Left renal pelvis (tissue), 4 donors: Measurements from ENCODE around the gene COL9A3. TPM values are rescaled to one million over a fixed set of nuclear protein-coding genes. Genes with fewer than 3 reads are reported as not detected.

Experiments
- DNase-seq, 4 donors: peaks; one replicate each; pipeline ENCODE4 v3.0.0-alpha.2; 2013; ENCODE audit warnings: low read depth in 4 of 4, low spot score in 3 of 4
- polyA plus RNA-seq, 4 donors: library from polyadenylated mRNA; unstranded; fragments of 120-200 nt; gene quantifications; one replicate each; pipeline ENCODE4 v1.2.1, GENCODE V29; 2013; ENCODE audit not compliant: insufficient read length in 4 of 4

Gene COL9A3
- polyA plus RNA-seq, 4 donors = 17.5 to 51.8 (median 23.4) TPM

DNA sequence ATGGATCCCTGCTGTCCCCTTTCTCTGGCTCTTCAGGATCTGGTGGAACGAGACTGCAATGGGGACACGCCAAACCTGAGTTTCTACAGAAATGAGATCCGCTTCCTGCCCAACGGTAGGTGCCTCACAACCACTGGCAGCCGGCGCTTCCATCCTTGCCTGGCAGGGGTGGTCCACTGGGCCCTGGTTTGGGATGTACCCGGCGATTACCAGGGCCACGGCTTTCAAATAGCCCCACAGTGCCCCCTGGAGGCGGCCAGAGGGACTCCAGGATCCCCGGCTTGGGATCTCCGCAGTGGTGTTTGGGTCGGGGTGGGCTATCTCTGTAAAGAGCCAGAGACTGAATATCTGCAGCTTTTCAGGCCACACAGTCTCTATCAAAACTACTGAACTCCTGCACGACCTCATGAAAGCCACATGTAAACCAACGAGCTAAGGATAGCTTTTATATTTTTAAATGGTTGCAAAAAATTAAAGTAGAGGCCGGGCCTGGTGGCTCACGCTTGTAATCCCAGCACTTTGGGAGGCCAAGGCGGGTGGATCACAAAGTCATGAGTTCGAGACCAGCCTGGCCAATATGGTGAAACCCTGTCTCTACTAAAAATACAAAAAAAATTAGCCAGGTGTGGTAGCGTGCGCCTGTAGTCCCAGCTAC, 8.5 kb upstream of the COL9A3 start:
- DNase-seq = no peak

GRCh38 chr20:62809530-62810428, 7.1 kb upstream of the COL9A3 start:
- DNase-seq = no peak

- DNase-seq = no peak
Observed at GRCh38 chr20:62811320-62811719, 5.5 kb upstream of the COL9A3 start.

GRCh38 chr20:62811720-62812119, 5.1 kb upstream of the COL9A3 start:
- no peak for DNase-seq

DNA sequence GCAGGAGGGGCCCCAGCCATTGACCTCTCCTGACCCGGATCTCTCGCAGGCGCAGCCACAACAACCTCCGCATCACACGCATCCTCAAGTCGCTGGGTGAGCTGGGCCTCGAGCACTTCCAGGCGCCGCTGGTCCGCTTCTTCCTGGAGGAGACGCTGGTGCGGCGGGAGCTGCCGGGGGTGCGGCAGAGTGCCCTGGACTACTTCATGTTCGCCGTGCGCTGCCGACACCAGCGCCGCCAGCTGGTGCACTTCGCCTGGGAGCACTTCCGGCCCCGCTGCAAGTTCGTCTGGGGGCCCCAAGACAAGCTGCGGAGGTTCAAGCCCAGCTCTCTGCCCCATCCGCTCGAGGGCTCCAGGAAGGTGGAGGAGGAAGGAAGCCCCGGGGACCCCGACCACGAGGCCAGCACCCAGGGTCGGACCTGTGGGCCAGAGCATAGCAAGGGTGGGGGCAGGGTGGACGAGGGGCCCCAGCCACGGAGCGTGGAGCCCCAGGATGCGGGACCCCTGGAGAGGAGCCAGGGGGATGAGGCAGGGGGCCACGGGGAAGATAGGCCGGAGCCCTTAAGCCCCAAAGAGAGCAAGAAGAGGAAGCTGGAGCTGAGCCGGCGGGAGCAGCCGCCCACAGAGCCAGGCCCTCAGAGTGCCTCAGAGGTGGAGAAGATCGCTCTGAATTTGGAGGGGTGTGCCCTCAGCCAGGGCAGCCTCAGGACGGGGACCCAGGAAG, 4.5 kb upstream of the COL9A3 start:
- DNase-seq = no peak

DNA sequence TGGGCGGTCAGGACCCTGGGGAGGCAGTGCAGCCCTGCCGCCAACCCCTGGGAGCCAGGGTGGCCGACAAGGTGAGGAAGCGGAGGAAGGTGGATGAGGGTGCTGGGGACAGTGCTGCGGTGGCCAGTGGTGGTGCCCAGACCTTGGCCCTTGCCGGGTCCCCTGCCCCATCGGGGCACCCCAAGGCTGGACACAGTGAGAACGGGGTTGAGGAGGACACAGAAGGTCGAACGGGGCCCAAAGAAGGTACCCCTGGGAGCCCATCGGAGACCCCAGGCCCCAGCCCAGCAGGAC, 4.0 kb upstream of the COL9A3 start:
- no peak for DNase-seq

DNA sequence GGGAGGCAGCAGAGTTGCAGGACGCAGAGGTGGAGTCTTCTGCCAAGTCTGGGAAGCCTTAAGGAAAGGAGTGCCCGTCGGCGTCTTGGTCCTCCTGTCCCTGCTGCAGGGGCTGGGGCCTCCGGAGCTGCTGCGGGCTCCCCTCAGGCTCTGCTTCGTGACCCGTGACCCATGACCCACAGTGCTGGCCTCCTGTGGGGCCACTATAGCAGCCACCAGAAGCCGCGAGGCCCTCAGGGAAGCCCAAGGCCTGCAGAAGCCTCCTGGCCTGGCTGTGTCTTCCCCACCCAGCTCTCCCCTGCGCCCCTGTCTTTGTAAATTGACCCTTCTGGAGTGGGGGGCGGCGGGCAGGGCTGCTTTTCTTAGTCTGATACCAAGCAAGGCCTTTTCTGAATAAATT, 3.3 kb upstream of the COL9A3 start:
- no peak for DNase-seq

DNA sequence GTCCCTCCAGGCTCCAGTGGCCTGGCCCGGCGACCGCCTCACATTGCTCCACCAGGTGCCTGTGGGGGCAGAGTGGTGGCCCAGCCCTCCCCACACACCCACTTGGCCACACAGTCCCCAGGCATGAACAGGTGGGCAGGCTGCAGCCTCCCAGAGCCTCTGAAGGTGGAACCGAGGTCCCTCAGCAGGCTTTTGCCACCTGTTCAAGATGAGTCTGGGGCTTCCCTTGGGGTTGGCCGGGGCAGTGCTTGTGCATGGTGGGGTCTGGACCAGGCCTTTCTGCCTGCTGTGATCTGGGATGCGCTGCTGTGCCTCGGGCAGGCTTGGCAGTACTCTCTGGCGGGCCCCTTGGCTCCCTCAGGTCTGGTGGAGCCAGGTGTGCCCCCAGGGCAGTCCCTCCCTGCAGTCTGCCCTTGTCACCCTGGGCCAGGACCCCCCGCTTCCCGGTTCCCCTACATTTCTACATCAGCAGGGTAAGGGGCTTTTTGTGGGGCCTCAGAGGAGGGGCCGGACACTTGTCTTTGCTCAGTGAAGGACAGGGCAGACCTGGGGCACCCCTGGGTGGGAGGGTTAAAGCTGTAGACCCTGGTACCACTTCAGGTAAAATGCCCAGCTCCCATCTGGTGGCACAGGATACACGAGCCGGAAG, 2.7 kb upstream of the COL9A3 start:
- DNase-seq = no peak

GRCh38 chr20:62814709-62815065, 2.2 kb upstream of the COL9A3 start:
- no peak for DNase-seq

DNA sequence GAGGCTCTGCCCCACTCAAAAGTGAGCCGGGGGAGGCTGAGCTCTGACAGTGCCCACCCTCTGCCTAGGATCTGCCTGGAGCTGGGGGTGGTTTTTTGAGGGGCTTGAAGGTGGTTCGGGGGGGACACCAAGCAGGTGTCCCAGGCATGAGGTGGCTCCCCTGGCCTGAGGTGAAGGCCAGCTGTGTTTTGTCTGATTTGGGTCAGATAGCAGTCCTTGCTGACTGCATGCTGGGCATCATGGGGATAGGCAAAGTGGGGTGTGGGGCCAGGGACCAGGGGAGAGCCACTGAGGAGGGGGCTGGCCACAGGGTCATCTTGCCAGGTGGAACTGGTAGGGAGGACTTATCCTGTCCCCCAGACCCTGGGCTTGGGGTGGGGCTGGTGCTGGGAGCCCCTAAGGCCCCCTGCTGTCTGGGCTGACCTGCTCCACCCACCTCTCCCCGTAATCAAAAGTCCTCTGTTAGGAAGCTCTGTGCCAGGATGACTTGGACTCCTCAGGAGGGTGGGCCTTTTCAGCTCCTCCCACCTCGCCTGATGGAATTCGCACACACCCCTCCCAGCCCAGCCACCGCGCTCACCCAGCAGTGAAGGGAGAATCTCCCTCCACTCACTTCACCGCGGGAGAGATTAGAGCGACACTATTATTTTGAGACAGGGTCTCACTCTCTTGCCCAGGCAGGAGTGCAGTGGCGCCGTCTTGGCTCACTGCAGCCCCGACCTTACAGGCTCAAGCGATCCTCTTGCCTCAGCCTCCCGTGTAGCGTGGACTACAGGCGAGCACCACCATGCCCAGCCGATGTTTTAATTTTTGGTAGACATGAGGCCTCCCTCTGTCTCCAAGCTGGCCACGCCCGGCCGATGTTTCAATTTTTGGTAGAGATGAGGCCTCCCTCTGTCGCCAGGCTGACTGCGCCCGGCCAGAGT, 1.5 kb upstream of the COL9A3 start:
- no peak for DNase-seq

- DNase-seq = no peak
Observed at GRCh38 chr20:62816031-62816883, 593 bp upstream of the COL9A3 start.

DNA sequence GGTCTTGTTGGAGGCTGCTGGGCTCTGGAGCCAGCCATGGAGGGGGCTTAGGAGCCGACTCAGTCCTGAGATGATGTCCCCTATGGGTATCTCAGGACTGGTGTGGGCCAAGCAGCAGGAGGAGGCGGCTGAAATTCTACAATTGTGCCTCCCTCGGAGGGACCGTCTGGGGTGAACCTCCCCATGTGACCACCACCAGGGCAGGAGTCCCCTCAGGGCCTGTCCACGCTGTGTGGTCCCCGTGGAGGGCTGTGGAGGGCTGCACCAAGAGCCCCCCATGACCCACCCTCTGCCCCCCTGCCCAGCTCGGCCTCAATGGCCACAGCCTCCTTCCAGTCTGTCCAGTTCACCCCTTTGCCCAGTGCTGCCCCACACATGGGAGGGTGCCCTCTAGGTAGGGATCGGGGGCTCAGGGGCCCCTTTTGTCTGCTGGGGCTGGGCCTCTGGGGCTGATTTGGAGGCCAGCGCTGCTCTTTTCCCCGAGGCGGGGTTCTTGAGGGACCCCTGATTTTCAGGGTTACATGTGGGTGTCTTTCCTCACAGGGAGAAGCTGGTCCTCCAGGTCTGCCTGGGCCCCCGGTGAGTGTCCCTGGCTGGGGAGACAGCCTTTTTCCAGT, 1.2 kb downstream of the COL9A3 start:
- DNase-seq = no peak

- peak in 1 of 4 donors; percentile 67 for DNase-seq
Observed at GRCh38 chr20:62818592-62819493, 2.0 kb downstream of the COL9A3 start.

- DNase-seq = no peak
Observed at GRCh38 chr20:62819494-62820174, 2.8 kb downstream of the COL9A3 start.

DNA sequence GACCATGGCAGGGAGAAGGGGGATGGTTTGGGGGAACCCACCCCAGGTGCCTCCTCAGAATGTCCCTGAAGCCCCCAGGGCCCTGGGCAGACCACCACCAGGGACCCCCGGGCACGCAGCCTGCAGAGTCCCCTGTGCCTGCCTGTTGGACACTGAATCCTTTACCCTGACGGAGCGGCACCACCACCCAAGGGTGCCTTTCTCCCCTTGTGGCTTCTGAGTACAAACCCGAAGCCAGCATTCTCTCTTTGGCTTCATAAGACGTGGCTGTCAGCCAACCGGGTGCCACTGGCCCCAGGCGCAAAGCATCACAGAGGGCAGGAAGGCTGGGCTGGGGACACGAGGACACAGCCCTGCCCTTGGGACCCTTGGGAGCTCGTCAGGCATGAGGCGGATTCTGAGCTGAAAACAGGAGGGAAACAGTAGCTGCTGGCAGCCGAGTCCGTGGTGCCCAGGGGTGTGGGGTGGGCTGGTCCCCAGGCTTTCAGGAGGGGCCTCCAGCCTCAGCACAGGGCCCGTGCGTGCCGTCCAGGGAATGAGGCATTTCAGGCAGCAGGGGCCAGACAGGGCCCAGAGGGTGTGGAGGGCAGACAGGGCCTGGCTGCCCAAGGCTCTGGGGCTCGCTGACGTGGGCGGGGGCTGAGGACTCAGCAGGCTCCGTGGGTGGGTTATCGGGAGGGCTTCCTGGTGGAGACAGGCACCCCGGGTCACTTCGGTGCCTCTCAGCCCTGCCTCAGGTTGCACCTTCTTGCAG, 3.5 kb downstream of the COL9A3 start:
- DNase-seq = no peak

DNA sequence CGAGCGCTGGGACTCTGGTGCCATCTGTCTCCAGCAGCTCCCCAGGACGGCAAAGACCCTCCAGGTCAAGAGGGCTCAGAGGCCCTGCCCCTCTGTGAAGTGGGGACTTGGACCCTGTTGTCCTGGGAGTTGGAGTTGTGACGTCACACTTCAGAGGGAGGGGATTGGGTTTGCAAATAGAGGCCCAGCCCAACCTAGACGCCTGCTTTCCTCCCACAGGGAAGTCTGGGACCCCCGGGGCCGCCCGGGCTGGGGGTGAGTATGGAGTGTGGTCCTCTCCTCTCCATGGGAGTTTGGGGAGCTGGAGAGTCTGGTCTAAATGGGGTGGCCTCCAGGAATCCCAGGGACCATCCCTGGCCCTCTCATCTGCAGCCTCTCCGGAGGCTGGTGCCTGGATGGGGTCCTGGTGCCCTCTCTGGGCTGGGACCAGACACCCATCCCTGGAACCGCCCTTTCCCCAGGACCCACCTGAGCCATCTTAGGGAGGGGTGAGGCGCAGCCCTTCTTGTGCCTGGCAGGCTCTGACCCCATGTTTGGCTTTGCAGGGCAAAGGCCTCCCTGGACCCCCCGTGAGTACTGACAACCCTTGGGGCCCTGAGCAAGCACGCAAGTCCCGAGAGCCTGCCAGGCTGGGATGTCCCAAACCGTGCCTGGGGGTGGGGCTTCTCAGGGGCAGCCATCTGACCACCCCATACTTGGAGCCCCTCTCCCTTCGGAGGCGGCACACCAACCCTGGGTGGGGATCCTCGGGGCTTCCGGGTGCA, 4.3 kb downstream of the COL9A3 start:
- DNase-seq = no peak
